A549 (cell line): Measurements from ENCODE around the gene SPIB. TPM values are rescaled to one million over a fixed set of nuclear protein-coding genes. Genes with fewer than 3 reads are reported as not detected.

Experiments
- ATAC-seq, 2 experiments: fragments of 200-7000 bp in 1 of 2; fragments of >200 bp in 1 of 2; cut with Nextera tagmentation in 1 of 2; cut with Tn5 transposase in 1 of 2; 3 replicates each; pipeline versions ENCODE4 v1.8.0 to v1.9.1; 2018 to 2020; ENCODE audit warnings: mild to moderate bottlenecking in 1 of 2, moderate library complexity in 1 of 2
- CTCF ChIA-PET: fragments of 300-600 bp; sonication (Branson Sonifier 250); formaldehyde crosslinking; extraction: SDS; loops from one replicate; lab custom pipeline; 2021; ENCODE audit warnings: antibody characterized with exemption, inconsistent platforms; lab: Yijun Ruan, JAX
- POLR2A ChIA-PET: fragments of 350-600 bp; formaldehyde crosslinking; extraction: SDS; loops from one replicate; lab custom pipeline; 2021; ENCODE audit warnings: antibody characterized with exemption, inconsistent platforms; lab: Yijun Ruan, JAX
- DNase-seq, 2 experiments: peaks; one replicate each; pipeline versions ENCODE4 v3.0.0 to v3.0.0-alpha.2; 2011 to 2016; ENCODE audit warnings: low read depth in 1 of 2, low spot score in 1 of 2
- FAIRE-seq: peaks from 2 replicates; lab custom pipeline; 2011; peaks lifted over from hg19 to GRCh38; lab: Jason Lieb, UNC
- H3K27ac ChIP-seq, 2 experiments: fragments of >200 bp; sonication (Bioruptor Twin); formaldehyde crosslinking; 3 replicates each; pipeline ENCODE4 v1.5.1; 2016 to 2017
- H3K4me1 ChIP-seq: fragments of >200 bp; sonication (Bioruptor Twin); formaldehyde crosslinking; 3 replicates; pipeline ENCODE4 v1.6.1; 2016
- H3K4me2 ChIP-seq: fragments of >200 bp; sonication (Bioruptor Twin); formaldehyde crosslinking; 3 replicates; pipeline ENCODE4 v1.6.1; 2016
- H3K4me3 ChIP-seq: fragments of >200 bp; sonication (Bioruptor Twin); formaldehyde crosslinking; 3 replicates; pipeline ENCODE4 v1.5.1; 2016
- H3K9me3 ChIP-seq: fragments of >200 bp; sonication (Bioruptor Twin); formaldehyde crosslinking; 3 replicates; pipeline ENCODE4 v1.6.1; 2016
- CBX2 ChIP-seq: fragments of 200-600 bp; sonication (generic); IDR thresholded peaks from 2 replicates; pipeline ENCODE4 v1.6.1; 2016; ENCODE audit warnings: low read depth, mild to moderate bottlenecking, borderline replicate concordance
- ELK1 ChIP-seq: fragments of 150-350 bp; IDR thresholded peaks from 2 replicates; pipeline ENCODE4 v1.6.1; 2014; ENCODE audit warnings: low read depth, mild to moderate bottlenecking, low read length
- ESRRA ChIP-seq: fragments of 150-350 bp; IDR thresholded peaks from 2 replicates; pipeline ENCODE4 v1.6.1; 2014; ENCODE audit warnings: mild to moderate bottlenecking, low read length, borderline replicate concordance
- JUNB ChIP-seq: fragments of >200 bp; sonication (Bioruptor Twin); formaldehyde crosslinking; IDR thresholded peaks from 2 replicates; pipeline ENCODE4 v1.6.1; 2016
- MAZ ChIP-seq: fragments of 150-350 bp; IDR thresholded peaks from 2 replicates; pipeline ENCODE4 v1.6.1; 2014; ENCODE audit warnings: antibody characterized with exemption, low read depth, low read length, borderline replicate concordance
- WGBS: methylation state at CpG from one replicate; pipeline ENCODE4 v1.1.6; 2017; ENCODE audit errors: missing lambda C conversion rate; 5-methylcytosine and 5-hydroxymethylcytosine counted together
- polyA plus RNA-seq, 4 experiments: library from polyadenylated mRNA; depleted of rRNA in 3 of 4; stranded (reverse); fragments of >200 nt; fragmentation: RNase III in 1 of 4; extraction: RNeasy Plus Mini Kit Qiagen cat#74134 plus additional on column Dnase treatment in 1 of 4; gene quantifications; 2 replicates in 3 of 4; 3 replicates in 1 of 4; pipeline ENCODE4 v1.2.3, GENCODE V29; 2011 to 2017

Gene SPIB
- polyA plus RNA-seq, 2 of the 4 experiments (the other 2 are of a cell fraction) = 0.03 TPM; not detected in 1

- H3K9me3 ChIP-seq = peaks cover 3% of the 10 kb centered on the region
- POLR2A ChIA-PET = no interaction called here
- no peak for DNase-seq
- TF ChIP-seq ESRRA = no peak
- TF ChIP-seq JUNB = no peak
- TF ChIP-seq ELK1 = no peak
- no peak for TF ChIP-seq CBX2
- no peak for TF ChIP-seq MAZ
- TF ChIP-seq, all 56 proteins: peak for 0
- Histone ChIP-seq H3K4me3 (no peak overlapping the region), H3K4me1 (peaks cover 12% of the 10 kb centered on the region), H3K27ac (no peak overlapping the region), H3K4me2 (no peak overlapping the region)
- no peak for ATAC-seq
- WGBS = 91% methylated on average over 35 of the region's 37 CpGs
- CTCF ChIA-PET = interaction anchor here (0.9 to 3.6 kb wide), 13 partner anchors 7 to 333 kb away, joined by 3 to 29 read pairs (median 10); no protein-coding TSS in a partner anchor
- no peak for FAIRE-seq
Observed at GRCh38 chr19:50480281-50481111, 61.8 kb downstream of the SPIB start.

Other genes with a start within 250 kb of the SPIB start
- 4.0 and 4.8 TPM in 2 replicates for gene MYH14, start 215.3 kb upstream of the SPIB start, polyA plus RNA-seq (2011; rRNA removed)
- 6.4 to 7.0 TPM (median 6.5 TPM) in 3 replicates for gene MYH14, start 215.3 kb upstream of the SPIB start, polyA plus RNA-seq (2017; fragmentation: RNase III; extraction: RNeasy Plus Mini Kit Qiagen cat#74134 plus additional on column Dnase treatment)
- 0.17 and 0.32 TPM in 2 replicates for gene KCNC3, start 89.6 kb upstream of the SPIB start, polyA plus RNA-seq (2011; rRNA removed)
- 1.0 to 1.7 TPM (median 1.4 TPM) in 3 replicates for gene KCNC3, start 89.6 kb upstream of the SPIB start, polyA plus RNA-seq (2017; fragmentation: RNase III; extraction: RNeasy Plus Mini Kit Qiagen cat#74134 plus additional on column Dnase treatment)
- 1.3 and 1.7 TPM in 2 replicates for gene NAPSA, start 53.3 kb upstream of the SPIB start, polyA plus RNA-seq (2011; rRNA removed)
- 1.5 to 2.0 TPM (median 1.7 TPM) in 3 replicates for gene NAPSA, start 53.3 kb upstream of the SPIB start, polyA plus RNA-seq (2017; fragmentation: RNase III; extraction: RNeasy Plus Mini Kit Qiagen cat#74134 plus additional on column Dnase treatment)
- 39.2 and 39.3 TPM in 2 replicates for gene NR1H2, start 42.5 kb upstream of the SPIB start, polyA plus RNA-seq (2011; rRNA removed)
- gene NR1H2, start 42.5 kb upstream of the SPIB start, polyA plus RNA-seq (2017; fragmentation: RNase III; extraction: RNeasy Plus Mini Kit Qiagen cat#74134 plus additional on column Dnase treatment) = 52.5 to 69.7 TPM (median 67.0 TPM) in 3 replicates
- gene POLD1, start 34.6 kb upstream of the SPIB start, polyA plus RNA-seq (2011; rRNA removed) = 24.2 and 26.1 TPM in 2 replicates
- 84.9 to 88.8 TPM (median 88.0 TPM) in 3 replicates for gene POLD1, start 34.6 kb upstream of the SPIB start, polyA plus RNA-seq (2017; fragmentation: RNase III; extraction: RNeasy Plus Mini Kit Qiagen cat#74134 plus additional on column Dnase treatment)
- 0.03 TPM in 1 of 2 replicates, not detected in the other for gene MYBPC2, start 14.0 kb downstream of the SPIB start, polyA plus RNA-seq (2011; rRNA removed)
- 0.03 to 0.10 TPM in 2 of 3 replicates, not detected in the other for gene MYBPC2, start 14.0 kb downstream of the SPIB start, polyA plus RNA-seq (2017; fragmentation: RNase III; extraction: RNeasy Plus Mini Kit Qiagen cat#74134 plus additional on column Dnase treatment)
- 52.8 and 54.0 TPM in 2 replicates for gene EMC10, start 57.6 kb downstream of the SPIB start, polyA plus RNA-seq (2011; rRNA removed)
- gene EMC10, start 57.6 kb downstream of the SPIB start, polyA plus RNA-seq (2017; fragmentation: RNase III; extraction: RNeasy Plus Mini Kit Qiagen cat#74134 plus additional on column Dnase treatment) = 140 to 147 TPM (median 147 TPM) in 3 replicates
- 0.57 and 1.1 TPM in 2 replicates for gene GARIN5A, start 57.9 kb downstream of the SPIB start, polyA plus RNA-seq (2011; rRNA removed)
- 1.5 to 2.5 TPM (median 1.7 TPM) in 3 replicates for gene GARIN5A, start 57.9 kb downstream of the SPIB start, polyA plus RNA-seq (2017; fragmentation: RNase III; extraction: RNeasy Plus Mini Kit Qiagen cat#74134 plus additional on column Dnase treatment)
- gene JOSD2, start 92.3 kb downstream of the SPIB start, polyA plus RNA-seq (2011; rRNA removed) = 19.3 and 24.2 TPM in 2 replicates
- 55.5 to 62.4 TPM (median 61.7 TPM) in 3 replicates for gene JOSD2, start 92.3 kb downstream of the SPIB start, polyA plus RNA-seq (2017; fragmentation: RNase III; extraction: RNeasy Plus Mini Kit Qiagen cat#74134 plus additional on column Dnase treatment)
- gene ASPDH, start 95.0 kb downstream of the SPIB start, polyA plus RNA-seq (2011; rRNA removed) = not detected in 2 replicates
- not detected in 3 replicates for gene ASPDH, start 95.0 kb downstream of the SPIB start, polyA plus RNA-seq (2017; fragmentation: RNase III; extraction: RNeasy Plus Mini Kit Qiagen cat#74134 plus additional on column Dnase treatment)
- 0.49 and 0.54 TPM in 2 replicates for gene LRRC4B, start 149.5 kb downstream of the SPIB start, polyA plus RNA-seq (2011; rRNA removed)
- 0.67 to 1.2 TPM (median 0.97 TPM) in 3 replicates for gene LRRC4B, start 149.5 kb downstream of the SPIB start, polyA plus RNA-seq (2017; fragmentation: RNase III; extraction: RNeasy Plus Mini Kit Qiagen cat#74134 plus additional on column Dnase treatment)
- gene SYT3, start 220.9 kb downstream of the SPIB start, polyA plus RNA-seq (2011; rRNA removed) = 0.25 and 0.29 TPM in 2 replicates
- 0.45 to 1.2 TPM (median 1.1 TPM) in 3 replicates for gene SYT3, start 220.9 kb downstream of the SPIB start, polyA plus RNA-seq (2017; fragmentation: RNase III; extraction: RNeasy Plus Mini Kit Qiagen cat#74134 plus additional on column Dnase treatment)
- gene C19orf81, start 230.5 kb downstream of the SPIB start, polyA plus RNA-seq (2011; rRNA removed) = 1.8 and 2.1 TPM in 2 replicates
- gene C19orf81, start 230.5 kb downstream of the SPIB start, polyA plus RNA-seq (2017; fragmentation: RNase III; extraction: RNeasy Plus Mini Kit Qiagen cat#74134 plus additional on column Dnase treatment) = 7.9 to 9.5 TPM (median 8.2 TPM) in 3 replicates